Parathyroid adenoma (tissue), 2 donors: Measurements from ENCODE around the gene RNU4-1.
"Not testable (repeated sequence)": the region's sequence is repeated elsewhere in the genome, so short reads cannot be mapped to it uniquely, and the experiment has no call there.

Experiments
- H2AFZ ChIP-seq: fragments of 300-600 bp; sonication (generic); one replicate; pipeline ENCODE4 v1.7.0; 2017; ENCODE audit warnings: antibody characterized with exemption, mild to moderate bottlenecking
- H3K27ac ChIP-seq: fragments of 300-600 bp; sonication (generic); one replicate; pipeline ENCODE4 v1.7.0; 2017
- H3K27me3 ChIP-seq: fragments of 300-600 bp; sonication (generic); one replicate; pipeline ENCODE4 v1.7.0; 2017; ENCODE audit warnings: low read length; ENCODE audit not compliant: control insufficient read depth, insufficient read depth
- H3K36me3 ChIP-seq: fragments of 300-600 bp; sonication (generic); one replicate; pipeline ENCODE4 v1.7.0; 2017; ENCODE audit warnings: low read length; ENCODE audit not compliant: control insufficient read depth, insufficient read depth
- H3K4me1 ChIP-seq: fragments of 300-600 bp; sonication (generic); one replicate; pipeline ENCODE4 v1.7.0; 2017; ENCODE audit warnings: control low read depth
- H3K4me2 ChIP-seq: fragments of 300-600 bp; sonication (generic); one replicate; pipeline ENCODE4 v1.7.0; 2017; ENCODE audit warnings: low read length
- H3K4me3 ChIP-seq: fragments of 300-600 bp; sonication (generic); one replicate; pipeline ENCODE4 v1.7.0; 2017; ENCODE audit warnings: low read depth, low read length
- H3K79me2 ChIP-seq: fragments of 300-600 bp; sonication (generic); one replicate; pipeline ENCODE4 v1.7.0; 2017; ENCODE audit warnings: control low read depth
- H3K9ac ChIP-seq: fragments of 300-600 bp; sonication (generic); one replicate; pipeline ENCODE4 v1.7.0; 2017; ENCODE audit warnings: mild to moderate bottlenecking
- H3K9me3 ChIP-seq: fragments of 300-600 bp; sonication (generic); one replicate; pipeline ENCODE4 v1.7.0; 2017; ENCODE audit warnings: low read length; ENCODE audit not compliant: control insufficient read depth
- TF ChIP-seq, protein P1 (sequence below): fragments of 300-600 bp; sonication (generic); IDR thresholded peaks from one replicate; pipeline ENCODE4 v1.7.0; 2017; ENCODE audit warnings: antibody characterized with exemption, mild to moderate bottlenecking
- donor health status: primary hyperparathyroidism.

RNU4-1 gene

GRCh38 chr12:120252071-120252906 lies 40.7 kb downstream of the RNU4-1 start:
- H3K4me3 ChIP-seq: no peak overlapping the region
- H3K27ac ChIP-seq: peak overlapping the region; percentile 83
- H3K36me3 ChIP-seq: no peaks in the 10 kb centered on the region
- H2AFZ ChIP-seq: no peak overlapping the region
- H3K4me2 ChIP-seq: no peak overlapping the region
- no peaks in the 10 kb centered on the region for H3K9me3 ChIP-seq
- peaks cover 63% of the 10 kb centered on the region for H3K79me2 ChIP-seq
- TF ChIP-seq, protein P1, sequence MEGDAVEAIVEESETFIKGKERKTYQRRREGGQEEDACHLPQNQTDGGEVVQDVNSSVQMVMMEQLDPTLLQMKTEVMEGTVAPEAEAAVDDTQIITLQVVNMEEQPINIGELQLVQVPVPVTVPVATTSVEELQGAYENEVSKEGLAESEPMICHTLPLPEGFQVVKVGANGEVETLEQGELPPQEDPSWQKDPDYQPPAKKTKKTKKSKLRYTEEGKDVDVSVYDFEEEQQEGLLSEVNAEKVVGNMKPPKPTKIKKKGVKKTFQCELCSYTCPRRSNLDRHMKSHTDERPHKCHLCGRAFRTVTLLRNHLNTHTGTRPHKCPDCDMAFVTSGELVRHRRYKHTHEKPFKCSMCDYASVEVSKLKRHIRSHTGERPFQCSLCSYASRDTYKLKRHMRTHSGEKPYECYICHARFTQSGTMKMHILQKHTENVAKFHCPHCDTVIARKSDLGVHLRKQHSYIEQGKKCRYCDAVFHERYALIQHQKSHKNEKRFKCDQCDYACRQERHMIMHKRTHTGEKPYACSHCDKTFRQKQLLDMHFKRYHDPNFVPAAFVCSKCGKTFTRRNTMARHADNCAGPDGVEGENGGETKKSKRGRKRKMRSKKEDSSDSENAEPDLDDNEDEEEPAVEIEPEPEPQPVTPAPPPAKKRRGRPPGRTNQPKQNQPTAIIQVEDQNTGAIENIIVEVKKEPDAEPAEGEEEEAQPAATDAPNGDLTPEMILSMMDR: no peak
- H3K9ac ChIP-seq: no peak overlapping the region
- H3K4me1 ChIP-seq: peaks cover 4% of the 10 kb centered on the region
- no peaks in the 10 kb centered on the region for H3K27me3 ChIP-seq

DNA sequence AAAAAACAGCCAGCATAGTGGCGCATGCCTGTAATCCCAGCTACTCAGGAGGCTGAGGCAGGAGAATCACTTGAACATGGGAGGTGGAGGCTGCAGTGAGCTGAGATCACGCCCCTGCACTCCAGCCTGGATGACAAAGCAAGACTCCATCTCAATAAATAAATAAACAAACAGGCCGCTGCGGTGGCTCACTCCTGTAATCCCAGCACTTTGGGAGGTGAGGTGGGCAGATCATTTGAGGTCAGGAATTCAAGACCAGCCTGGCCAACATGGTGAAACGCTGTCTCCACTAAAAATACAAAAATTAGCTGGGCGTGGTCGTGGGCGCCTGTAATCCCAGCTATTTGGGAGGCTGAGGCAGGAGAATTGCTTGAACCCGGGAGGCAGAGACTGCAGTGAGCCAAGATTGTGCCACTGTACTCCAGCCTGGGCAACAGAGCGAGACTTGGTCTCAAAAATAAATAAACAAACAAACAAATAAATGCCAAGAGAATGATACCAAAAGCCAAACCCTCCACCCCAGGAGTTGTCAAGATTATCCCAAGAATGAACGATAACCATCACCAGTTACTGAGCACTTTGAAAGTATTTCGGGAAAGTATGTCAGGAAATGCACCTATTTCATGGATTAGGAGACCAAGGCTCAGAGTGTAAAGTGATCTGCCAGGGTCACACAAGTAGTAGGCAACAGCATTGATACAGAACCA lies 41.5 kb downstream of the RNU4-1 start:
- H2AFZ ChIP-seq, H3K4me1 ChIP-seq, H3K4me2 ChIP-seq, H3K36me3 ChIP-seq, H3K9ac ChIP-seq, H3K27me3 ChIP-seq, H3K9me3 ChIP-seq, H3K4me3 ChIP-seq: not testable (repeated sequence)
- Histone ChIP-seq H3K27ac (peak overlapping the region; percentile 83), H3K79me2 (peaks cover 62% of the 10 kb centered on the region)

GRCh38 chr12:120249875-120250795 lies 42.9 kb downstream of the RNU4-1 start:
- no peak overlapping the region for H3K9ac ChIP-seq
- H3K27ac ChIP-seq: peak overlapping the region; percentile 83
- TF ChIP-seq, protein P1: no peak
- H3K27me3 ChIP-seq: no peaks in the 10 kb centered on the region
- H3K4me1 ChIP-seq: peaks cover 2% of the 10 kb centered on the region
- H3K4me2 ChIP-seq: peak overlapping the region; percentile 5
- no peak overlapping the region for H3K4me3 ChIP-seq
- H3K36me3 ChIP-seq: no peaks in the 10 kb centered on the region
- no peaks in the 10 kb centered on the region for H3K9me3 ChIP-seq
- no peak overlapping the region for H2AFZ ChIP-seq
- H3K79me2 ChIP-seq: peaks cover 66% of the 10 kb centered on the region

GRCh38 chr12:120249266-120249874 lies 43.7 kb downstream of the RNU4-1 start:
- H3K4me2 ChIP-seq: peak overlapping the region; percentile 30
- peak overlapping the region; percentile 83 for H3K27ac ChIP-seq
- H2AFZ ChIP-seq: no peak overlapping the region
- peaks cover 2% of the 10 kb centered on the region for H3K4me1 ChIP-seq
- no peaks in the 10 kb centered on the region for H3K27me3 ChIP-seq
- peaks cover 65% of the 10 kb centered on the region for H3K79me2 ChIP-seq
- H3K9me3 ChIP-seq: no peaks in the 10 kb centered on the region
- no peaks in the 10 kb centered on the region for H3K36me3 ChIP-seq
- TF ChIP-seq, protein P1: no peak
- no peak overlapping the region for H3K9ac ChIP-seq
- H3K4me3 ChIP-seq: no peak overlapping the region
